GM18517 (cell line): ENCODE data around the gene SLC35E4.
A peak's percentile ranks its signal among the peaks of the same experiment; 100 is the strongest.
"Not testable (repeated sequence)": the region's sequence is repeated elsewhere in the genome, so short reads cannot be mapped to it uniquely, and the experiment has no call there.

Experiments
- ATAC-seq: cut with Tn5 transposase; IDR thresholded peaks from one replicate; pipeline ENCODE4 v1.9.1; 2021; ENCODE audit warnings: mild to moderate bottlenecking, moderate library complexity; ENCODE audit not compliant: unreplicated experiment

Gene SLC35E4

GRCh38 chr22:30649430-30650007 lies 13.9 kb downstream of the SLC35E4 start:
- ATAC-seq = no peak

GRCh38 chr22:30650508-30651116 lies 15.0 kb downstream of the SLC35E4 start:
- no peak for ATAC-seq

DNA sequence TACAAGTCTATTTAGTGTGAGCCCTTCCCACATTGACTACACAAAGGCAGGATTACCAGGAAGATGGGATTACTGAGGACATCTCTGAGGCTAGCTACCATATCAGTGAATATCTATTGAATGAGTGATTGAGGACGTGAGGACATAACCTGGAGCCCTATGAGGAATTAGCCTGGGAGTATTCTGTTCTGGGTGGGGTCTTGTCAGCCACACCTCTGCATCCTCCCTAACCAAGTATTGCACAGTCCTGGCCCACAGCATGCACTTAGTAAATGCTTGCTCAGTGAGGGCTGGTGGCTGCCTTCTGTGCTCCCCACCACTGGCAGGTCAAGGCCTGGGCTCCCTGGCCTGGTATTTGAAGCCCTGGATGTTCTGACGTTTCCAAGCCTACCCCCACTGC lies 17.3 kb downstream of the SLC35E4 start:
- no peak for ATAC-seq

DNA sequence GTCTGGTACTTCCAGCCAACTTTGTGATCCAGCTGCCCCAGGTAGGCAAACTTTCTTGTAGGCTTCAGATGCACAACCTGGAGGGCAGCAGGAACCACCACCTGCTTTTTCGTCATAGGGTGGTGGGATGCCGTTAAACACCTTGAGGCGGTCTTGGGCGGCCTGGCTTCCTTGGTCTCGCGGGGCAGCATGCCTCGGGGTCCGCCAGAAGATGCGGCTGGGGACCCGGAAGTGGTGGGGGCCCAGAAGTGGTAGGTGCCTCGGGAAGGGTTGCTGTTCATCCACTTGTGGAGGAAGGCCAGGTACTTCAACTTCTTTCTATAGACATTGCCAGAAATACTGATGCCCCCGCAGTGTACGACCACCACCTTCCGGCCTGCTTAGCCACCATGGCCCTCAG lies 18.8 kb downstream of the SLC35E4 start:
- no peak for ATAC-seq

- no peak for ATAC-seq
These were observed 20.0 kb downstream of the SLC35E4 start for GRCh38 chr22:30655532-30655931.

DNA sequence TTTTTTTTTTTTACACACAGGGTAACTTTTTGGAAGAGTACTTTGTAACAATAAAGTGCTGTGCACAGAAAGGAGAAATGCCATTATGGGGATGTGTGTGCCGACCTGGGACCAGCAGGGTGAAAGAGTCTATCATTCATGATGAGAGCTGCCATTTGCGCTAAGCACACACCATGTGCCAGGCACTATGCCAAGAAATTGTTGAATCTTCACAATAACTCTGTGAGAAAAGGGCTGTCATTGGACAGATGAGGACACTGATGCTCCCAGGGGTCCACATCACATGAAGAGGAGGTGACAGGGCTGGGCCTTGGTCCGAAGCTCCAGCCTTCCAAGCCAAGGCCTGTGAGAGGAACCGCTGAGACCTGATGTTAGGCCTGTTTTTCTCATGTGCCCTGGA lies 26.5 kb downstream of the SLC35E4 start:
- ATAC-seq = no peak

DNA sequence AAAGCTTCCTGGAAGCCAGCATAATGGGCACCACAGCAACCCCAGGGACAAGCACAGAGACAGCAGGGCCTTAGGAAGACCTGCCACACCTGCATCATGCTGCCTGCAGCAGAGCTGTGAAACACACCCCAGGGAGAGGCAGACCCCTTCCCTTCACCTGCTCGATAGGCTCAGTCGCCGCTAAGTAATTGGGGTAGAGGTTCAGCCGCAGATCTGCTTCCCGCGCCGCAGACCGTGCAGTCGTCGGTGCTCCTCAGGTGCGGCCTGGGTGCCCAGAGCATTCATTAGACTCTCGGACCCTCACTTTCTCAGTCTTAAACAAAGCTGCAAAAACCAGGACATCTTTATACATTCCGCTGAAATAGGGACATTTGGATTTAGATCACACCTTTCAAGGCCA lies 29.2 kb downstream of the SLC35E4 start:
- ATAC-seq = no peak

DNA sequence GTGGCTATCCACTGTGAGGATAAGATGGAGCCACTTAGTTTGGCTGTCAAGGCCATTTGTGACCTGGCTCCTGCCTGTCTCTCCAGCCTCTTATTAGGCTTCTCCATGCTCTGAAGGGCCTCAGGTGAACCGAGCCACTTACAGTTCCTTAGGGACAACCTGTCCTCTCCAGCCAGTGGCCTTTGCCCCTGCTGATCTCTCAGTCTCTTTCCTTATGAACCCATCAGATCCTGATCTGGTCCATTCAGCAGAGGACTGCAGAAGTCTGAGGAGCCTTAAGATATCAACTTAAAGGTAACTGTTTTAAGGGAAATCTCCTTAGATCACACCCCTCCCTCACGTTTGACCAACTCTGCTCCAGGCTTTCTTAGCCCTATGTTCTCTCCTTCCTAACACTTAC lies 29.7 kb downstream of the SLC35E4 start:
- ATAC-seq = no peak

GRCh38 chr22:30665786-30666185 lies 30.2 kb downstream of the SLC35E4 start:
- ATAC-seq = no peak

- no peak for ATAC-seq
These were observed 31.5 kb downstream of the SLC35E4 start for GRCh38 chr22:30667107-30667493.

DNA sequence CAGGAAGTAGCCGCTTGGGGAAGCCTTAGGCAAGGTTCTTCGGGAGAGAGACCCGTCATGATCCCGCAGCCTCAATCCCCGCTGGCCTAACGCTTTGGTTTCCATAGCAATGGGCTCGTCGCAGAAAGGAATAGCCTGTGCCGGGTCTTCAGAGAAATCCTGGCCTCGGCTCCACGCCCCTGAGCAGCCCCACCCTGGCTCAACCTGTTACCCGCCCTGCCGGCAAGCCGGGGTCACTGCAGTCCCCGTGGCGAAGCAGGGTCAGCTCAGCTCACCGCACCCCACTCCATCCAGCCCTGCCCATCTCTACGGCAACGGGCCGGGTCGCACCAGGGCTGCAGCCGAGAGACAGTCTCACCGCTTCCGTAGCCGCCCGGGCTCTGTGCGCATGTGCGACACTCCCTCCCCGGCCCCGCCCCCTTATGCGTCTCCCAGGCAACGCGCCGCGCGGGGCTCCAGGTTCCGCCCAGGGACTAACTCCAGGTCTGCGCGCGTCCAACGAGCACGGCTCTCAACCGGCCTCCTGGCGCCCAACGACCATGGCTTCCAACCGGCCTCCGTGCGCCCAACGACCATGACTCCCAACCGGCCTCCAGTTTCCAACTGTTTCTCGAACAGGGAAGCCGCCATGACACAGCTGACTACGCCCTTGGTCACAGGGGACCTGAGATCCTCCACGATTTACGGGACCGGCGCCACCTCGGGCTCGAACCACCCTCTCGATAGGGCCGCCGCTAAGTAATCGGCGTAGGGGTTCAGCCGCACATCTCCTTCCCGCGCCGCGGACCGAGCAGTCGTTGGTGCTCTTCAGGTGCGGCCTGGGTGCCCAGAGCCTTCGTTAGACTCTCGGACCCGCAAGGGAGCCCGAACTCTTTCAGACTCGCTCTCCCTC lies 32.2 kb downstream of the SLC35E4 start, which contains the start of gene DUSP18:
Gene DUSP18, minus strand, starts transcription at position 382 of the 892 bp plus-strand sequence. CDS start 3,872 bp downstream, outside the sequence.
- ATAC-seq = peak; percentile 85

DNA sequence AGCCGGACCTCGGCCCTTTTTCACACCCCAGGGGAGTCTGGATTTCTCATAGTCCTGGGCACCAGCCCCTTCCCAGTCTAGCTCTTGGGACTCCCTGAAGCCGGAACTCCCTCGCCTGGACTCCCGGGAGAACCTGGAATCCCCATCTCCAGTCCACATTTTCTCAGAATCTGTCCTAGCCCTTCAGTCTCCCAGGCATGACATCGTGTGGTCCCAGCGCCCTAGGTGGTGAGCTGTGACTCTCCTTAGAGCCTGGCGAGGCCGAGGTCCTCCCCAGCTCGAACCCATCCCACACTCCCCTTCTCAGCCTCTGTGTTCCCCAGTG lies 32.8 kb downstream of the SLC35E4 start:
- no peak for ATAC-seq

GRCh38 chr22:30671071-30671470 lies 35.5 kb downstream of the SLC35E4 start:
- no peak for ATAC-seq

GRCh38 chr22:30673136-30673535 lies 37.6 kb downstream of the SLC35E4 start:
- ATAC-seq = no peak

DNA sequence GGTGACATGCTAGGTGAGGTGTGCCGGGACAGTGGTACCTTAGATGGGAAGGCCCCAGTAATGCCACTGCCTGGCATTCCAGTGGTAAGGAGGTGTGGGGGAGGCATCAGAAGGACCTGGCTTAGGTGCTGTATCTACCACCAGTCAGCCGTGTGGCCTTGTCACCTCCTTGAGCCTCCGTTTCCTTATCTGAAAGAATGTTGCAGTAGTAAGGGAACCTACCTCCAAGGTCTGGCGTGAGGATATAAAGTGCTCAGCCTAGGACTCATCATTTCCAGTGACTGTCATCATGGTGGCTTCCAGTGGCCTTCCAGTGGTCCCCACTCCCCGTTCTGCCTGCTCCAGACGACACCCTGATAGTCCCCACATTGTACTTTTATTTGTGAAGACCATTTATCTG lies 38.9 kb downstream of the SLC35E4 start:
- no peak for ATAC-seq

DNA sequence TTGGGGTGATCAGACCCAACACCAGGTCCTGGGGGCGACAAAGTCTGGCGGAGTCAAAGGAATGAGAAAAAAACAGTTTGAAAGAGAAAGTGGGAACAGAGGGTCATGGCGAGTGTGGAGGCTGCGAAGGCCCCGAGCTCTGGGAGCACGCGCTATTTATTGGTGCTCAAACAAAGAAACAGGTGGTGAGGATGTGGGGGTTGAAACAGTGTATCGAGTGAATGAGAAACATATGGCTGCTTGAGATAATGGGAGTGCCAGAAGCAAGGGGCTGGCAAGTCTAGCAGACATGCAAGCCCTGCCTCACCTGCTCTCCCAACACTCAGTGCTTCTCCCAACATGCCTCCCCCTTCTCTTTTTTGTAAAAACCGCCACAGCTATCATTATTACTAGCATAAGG lies 39.9 kb downstream of the SLC35E4 start:
- ATAC-seq = no peak

GRCh38 chr22:30676565-30676964 lies 41.0 kb downstream of the SLC35E4 start:
- not testable (repeated sequence) for ATAC-seq

GRCh38 chr22:30679895-30680690 lies 44.5 kb downstream of the SLC35E4 start:
- not testable (repeated sequence) for ATAC-seq

GRCh38 chr22:30680991-30681770 lies 45.6 kb downstream of the SLC35E4 start:
- ATAC-seq = no peak

- no peak for ATAC-seq
These were observed 46.2 kb downstream of the SLC35E4 start for GRCh38 chr22:30681831-30682230.
